HG02870 (cell line): ENCODE measurements around the gene KLF12.

Source experiments
- ATAC-seq: cut with Tn5 transposase; IDR thresholded peaks from one replicate; pipeline ENCODE4 v1.9.1; 2021; ENCODE audit warnings: mild to moderate bottlenecking, moderate library complexity; ENCODE audit not compliant: unreplicated experiment

Gene KLF12

DNA sequence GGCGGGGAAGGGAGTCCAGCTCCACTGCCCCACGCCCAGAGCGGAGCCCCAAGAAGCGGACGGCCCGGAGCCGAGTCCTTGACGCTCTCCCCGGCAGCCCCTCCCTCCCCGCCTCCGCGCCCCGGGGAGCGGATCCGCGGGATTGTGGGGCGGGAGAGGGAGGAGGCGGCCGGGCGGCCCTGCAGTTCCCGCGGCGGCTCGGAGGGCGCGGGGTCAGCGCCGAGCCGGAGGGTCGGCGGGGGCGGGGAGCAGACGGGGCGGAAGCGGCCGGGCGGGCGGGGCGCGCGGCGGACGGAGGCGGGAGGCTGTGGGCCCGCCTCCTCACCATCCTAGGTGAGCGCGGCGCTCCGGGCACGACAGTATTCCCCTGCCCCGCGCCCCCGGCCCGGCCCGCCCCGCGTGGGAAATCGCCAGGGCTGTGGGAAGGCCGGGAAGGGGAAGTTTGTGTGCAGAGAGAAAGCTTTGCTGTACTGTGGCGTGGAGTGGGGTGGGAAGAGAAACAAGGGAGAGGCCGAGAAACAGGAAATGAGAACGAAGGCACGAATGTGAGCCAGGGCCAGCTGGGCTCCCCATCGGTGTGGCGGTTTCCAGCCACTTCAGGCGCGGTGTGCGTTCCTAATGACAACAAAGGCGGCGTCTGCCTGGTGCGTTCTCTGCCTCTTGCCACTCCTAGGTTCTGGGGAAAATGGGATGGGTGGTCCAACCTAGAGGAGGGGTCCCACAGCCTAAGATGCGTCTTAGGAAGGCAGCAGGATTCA is 1.3 kb upstream of the KLF12 start:
- ATAC-seq, result peak; percentile 38

DNA sequence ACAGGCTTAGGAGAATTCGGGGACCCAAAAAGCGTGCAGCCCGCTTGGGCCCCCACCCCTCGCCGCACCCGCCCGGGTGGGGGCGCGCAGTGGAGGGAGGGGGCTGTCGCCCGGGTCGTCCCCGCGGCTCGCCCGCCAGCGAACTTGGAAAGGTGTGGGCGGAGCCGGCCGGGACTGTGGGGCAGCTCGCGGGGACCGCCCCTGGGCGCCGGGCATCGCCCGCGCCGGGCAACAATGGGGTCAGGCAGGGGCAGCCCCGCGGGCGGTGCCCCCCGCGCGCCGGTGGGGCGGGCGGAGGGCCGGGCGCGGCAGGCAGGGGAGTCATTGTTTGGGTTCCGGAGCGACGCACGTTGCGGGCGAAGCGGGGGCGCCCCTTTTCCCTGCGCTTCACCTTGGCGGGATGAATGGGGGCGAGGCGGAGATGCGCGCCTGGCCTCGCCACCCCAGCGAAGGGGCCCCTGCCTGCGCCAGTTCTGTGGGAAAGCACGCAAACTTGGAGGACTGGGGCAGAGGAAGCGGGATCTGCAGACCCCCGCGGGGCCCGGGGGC is 647 bp upstream of the KLF12 start:
- peak; percentile 14 for ATAC-seq

DNA sequence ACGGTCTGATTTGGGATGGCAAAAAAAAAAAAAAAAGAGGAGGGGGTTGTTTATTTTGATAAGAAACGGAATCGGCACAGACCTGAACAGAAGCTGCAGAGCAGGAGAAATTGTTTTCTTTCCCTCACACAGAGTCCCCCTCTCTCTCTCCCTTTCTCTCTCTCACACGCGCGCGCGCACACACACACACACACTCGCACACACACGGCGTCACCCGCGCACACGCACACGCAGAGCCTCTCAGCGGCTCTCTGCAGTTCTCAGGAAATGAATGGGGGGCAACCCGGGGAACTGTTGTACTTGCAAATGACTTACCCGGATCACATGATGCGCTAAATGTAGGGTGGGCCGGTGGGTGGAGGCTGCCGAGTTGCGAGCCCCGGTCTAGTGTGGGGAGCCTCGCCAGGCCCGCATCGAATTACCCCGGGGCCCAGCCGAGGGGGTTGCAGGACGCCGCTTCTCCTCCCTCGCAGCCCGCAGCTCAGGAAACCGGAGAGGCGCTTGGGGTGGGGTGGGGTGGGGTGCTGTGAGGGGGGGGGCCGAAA is 475 bp downstream of the KLF12 start:
- peak; percentile 38 for ATAC-seq

DNA sequence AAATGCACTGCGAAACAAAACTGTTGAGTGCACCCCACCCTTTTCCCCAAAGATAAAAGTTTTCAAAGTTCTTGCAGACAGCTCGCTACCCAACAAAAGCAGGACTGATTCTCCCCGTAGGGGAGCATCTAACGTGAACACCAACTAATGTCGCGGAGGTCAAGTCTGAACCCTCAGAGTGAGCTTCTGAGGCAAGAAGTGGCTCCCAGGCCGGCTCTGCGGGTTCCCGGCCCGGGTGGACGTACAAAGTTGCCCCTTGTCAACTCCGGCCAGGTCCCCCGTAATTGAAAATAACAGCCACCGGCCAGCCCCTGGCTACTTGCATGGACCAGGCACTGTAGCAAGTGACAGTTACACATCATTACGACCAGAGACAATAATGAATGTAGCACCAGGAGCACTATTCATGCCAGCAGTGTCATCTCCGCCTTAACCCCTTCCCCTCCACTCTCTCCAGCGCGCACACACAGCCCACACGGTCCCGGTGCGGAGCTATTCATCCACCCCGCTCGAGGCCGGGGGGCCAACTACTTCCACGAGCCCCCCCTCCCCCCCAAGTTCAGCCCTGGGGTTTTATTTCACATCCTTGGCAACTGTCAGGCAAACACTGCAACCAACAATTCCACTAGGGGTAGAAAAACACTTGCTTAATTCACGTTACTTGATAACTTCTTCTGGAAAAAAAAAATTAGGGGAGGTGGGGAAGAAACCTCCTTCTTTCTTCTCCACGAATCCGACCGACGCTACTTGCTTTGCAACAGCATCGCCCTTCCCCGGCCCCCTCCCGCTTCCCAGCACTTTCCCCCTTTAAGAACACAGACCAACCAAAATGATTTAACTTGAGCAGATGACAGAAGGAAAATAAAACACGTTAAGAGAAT is 1.2 kb downstream of the KLF12 start:
- no peak for ATAC-seq

DNA sequence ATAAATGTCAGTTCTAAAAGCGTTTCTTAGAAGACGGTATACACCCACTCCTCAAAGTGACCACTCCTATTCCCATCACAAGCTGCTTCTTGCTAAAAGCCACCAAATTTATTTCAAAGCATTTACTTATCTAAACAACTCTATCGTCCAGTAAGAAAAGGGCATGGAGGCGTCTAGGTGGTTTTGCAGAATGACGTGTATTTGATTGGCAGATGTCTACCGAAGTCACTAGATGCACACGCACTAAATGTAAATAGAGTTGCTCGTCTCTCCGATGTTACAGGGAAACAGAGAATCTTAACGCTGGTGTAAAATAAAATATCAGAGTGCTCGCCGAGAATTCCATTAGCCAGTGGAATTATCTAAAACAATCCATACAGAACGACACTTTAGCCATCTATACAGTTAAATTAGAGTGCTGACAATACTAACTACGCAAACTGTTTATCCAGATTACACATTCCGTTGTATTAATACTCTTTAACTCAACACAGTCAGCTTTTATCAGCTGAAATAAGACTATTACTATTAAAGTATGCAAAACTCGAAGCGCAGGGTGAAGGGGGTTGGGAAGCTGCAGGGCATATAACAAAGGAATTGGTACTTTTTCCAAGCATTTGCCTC is 1.9 kb downstream of the KLF12 start:
- ATAC-seq, result no peak

DNA sequence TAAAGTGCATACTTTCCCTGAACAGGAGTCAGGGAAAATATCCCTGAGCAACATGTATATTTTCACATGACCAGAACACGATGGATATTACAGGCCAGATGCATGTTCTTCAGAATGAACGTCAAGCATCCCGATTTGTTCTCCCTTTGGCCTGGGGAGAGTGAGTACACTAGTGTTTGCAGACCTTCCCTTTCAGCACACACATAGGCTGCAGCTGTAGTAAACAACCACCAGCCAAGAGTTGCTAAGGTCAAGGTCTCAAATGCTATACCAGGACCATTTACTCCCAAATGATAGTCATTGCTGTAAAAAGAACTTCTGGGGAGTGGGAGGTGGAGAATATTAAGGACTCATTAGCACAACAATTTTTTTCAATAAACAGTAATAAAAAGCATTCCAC is 3.0 kb downstream of the KLF12 start:
- ATAC-seq, result no peak

DNA sequence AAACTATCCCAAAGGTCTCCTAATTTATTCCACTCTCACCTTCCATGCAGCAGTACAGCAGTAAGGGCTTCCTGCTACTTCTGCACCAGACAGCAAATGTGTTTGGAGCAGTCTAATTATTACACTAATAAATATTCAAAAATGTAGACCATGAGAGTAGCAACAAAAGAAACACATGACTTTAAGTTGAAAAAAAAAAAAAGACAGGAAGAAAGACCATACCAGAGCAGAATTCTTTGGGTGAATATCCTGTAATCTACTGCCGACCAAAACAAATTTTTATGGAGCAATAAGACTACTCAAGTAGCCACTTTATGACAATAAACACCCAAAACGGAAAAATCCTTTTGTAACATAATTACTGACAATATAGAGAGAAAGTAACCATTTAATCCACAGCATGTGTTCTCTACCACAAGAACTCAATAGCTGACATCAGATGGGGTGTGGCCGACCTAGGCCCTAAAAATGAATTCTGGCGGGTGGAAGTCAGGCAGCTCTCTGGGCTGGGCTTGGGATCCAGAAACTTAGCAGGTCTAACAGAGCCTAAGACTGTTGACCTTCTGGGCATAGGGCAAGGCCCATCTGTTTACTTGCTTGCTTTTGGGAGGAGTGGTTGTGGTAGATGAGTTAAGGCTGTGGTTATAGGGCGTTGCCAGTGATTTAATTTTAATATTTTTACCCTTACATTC is 4.6 kb downstream of the KLF12 start:
- no peak for ATAC-seq

DNA sequence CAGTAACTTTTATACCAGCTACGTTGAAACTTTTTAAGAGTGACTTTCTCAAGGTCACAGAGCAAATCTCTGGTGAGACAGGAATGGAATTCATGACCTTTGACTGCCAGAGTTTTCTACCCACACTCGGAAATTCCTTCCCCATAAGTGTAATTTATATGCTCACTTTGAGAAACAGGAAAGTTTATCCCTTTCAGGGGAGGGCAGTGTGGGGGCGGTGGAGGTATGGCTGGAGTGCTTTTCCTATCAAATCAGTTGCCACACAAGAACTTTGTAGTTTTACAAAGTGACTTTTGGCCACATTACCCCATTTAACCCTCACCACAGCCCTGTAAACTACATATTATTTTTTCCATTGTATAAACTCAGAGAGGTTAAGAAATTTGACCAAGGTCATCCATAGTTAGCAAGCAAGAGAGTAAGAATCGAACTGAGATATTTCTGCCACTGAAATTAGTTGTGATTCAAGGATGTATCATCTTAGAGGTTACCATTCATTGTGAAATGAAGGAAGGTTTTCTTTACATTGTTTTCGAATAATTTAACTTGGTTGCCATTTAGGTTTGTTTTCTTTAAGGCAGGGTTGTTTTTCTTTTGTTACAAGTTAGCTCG is 5.9 kb downstream of the KLF12 start:
- no peak for ATAC-seq

DNA sequence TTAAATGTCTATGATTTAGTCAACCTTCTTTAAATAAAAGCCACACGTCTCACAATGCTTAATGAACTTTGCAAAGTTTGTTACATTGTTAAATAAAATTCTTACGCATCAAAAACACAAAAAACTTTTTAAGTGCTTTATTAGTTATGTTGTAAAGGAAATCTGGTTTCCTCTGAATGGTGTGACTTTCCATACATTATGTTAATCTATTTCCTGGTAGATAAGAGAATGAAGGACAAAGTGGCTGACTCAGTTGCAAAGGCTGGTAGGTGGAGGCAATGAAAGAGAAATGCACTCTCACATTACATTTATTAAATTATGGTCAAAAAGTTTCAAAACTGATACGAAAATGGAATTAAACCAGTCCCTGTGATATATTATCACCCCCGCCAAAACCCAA is 15.9 kb downstream of the KLF12 start:
- ATAC-seq, result no peak

DNA sequence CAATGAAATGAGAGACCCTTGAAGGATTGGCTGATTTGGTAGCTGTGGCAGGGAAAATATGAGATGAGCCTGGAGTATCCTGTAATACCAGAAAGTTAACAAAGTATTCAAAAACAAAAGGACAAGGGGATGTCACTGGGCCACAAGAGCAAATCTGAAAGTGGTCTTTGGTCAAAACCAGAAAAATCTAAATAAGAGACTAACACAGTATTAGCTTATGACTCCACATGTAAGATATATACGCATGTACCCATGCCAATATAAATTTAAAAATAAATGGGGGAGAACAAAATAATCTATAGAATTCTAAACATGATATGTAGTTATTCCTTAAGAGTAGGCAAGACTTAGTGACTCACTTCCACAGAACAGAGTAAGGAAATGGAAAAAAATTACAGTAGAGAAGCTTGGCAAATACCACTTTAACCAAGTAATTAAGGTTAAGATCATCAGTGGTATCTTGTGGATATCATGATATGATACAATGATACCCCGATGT is 16.9 kb downstream of the KLF12 start:
- no peak for ATAC-seq

DNA sequence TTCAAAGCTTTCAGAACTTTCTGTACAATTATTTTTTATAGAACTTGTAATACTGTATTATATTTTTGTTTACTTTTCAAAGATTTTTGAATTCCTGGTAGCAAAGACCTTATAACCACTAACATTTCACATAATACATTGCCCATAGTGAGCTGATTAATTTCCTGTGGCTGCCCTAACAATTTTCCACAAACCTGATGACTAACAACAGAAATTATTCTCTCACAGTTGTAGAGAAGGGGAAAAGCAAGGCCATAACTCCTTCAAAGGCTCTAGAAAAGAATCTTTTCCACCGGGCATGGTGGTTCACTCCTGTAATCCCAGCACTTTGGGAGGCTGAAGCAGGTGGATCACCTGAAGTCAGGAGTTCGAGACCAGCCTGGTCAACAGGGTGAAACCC is 19.1 kb downstream of the KLF12 start:
- no peak for ATAC-seq

DNA sequence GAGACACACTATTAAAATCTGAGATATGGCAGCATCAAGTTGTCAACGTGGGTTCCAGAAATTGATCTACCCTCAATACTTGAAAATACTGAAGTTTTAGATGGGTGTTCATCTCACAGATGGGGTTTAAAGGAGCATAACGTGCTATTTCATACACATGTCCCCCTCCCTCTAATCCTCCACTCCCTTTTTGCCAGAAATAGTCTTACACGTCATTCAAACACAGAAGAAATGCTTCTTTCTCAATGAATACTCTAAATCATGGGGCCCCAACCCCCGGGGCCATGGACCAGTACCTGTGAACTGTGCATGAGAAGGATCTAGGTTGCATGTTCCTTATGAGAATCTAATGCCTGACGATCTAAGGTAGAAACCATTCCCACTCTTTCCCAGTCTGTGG is 19.6 kb downstream of the KLF12 start:
- ATAC-seq, result no peak

DNA sequence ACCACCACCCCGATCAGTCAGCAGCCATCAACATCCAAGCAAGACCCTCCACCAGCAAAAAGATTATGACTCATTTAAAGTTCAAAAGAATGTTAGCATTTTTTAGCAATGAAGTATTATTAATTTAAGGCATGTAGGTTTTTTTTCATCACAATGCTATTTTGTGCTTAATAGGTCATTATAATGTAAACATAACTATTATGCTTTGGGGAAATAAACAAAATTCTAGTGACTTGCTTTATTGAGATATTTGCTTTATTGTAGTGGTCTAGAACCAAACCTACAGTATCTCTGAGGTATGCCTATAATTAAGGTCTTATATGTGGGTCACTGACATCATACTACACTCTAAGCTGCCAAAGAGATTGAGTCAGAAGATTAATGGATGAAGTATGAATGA is 20.0 kb downstream of the KLF12 start:
- ATAC-seq, result no peak

DNA sequence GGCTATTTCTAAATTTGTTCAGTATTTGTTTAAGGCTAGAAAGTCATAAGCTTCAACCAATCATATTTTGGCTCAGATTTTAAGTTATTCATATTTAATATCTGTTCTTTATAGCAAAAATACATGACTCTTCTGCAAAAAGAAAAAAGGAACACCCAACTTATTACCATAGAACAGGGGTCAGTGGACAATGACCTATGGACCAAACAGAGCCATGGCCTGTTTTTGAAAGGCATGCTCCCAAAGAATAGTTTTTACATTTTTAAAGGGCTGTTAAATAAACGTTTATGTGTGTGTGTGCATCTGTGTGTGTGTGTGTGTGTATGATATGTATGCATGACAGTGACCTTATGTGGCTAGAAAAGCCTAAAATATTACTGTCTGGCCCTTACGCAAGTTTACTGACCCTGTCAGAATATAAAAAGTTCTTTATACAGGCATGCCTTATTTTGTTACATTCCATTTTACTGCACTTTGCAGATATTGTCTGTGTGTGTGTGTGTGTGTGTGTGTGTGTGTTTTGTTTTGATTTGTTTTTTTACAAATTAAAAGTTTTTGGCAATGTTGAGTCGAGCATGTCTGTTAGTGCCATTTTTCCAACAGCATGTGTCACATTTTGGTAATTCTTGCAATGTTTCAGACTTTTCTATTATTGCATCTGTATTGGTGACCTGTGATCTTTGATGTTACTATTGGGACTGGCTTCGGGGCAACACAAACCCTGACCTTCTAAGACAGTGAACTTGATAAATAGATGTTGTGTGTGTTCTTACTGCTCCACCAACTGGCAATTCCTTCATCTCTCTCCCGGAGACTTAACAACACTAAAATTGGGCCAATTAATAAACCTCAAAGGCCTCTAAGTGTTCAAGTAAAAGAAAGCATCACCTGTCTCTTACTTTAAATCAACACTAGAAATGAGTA is 22.0 kb downstream of the KLF12 start:
- ATAC-seq, result no peak

DNA sequence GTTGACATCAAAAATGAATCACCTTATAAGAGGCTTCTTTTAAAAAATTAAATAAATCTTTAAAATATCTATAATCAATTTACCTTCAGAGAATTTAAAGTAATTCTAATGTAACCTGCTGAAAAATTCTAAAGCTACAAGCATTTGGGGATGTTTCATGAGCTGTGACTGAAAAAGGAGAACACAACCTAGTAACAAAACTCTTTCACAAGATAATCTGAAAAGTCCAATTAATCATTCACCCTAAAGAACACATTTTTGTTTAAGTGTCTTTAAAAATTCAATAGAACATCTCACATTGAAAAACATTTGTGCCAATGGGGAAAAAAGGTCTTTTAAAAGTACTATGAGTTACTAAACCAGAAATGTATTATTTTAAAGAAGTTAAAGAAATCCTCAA is 22.8 kb downstream of the KLF12 start:
- no peak for ATAC-seq

DNA sequence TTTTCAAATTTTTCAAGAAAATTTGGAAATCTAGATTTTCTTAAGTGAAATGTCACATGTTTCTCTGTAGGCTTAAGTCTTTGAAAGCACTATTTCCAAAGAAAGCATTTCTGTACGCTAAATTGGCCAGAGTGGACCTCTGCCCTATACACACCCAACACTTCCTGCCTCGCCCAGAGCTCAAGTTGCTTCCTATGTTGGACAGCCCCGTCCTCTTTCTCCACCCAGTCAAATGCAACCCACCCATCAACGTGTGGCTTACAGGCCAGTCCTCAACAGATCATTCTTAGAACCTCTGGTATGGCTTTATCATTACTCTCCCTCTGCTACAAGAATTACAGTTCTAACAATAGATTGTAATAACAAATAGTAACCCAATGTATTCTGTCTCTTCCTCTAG is 24.2 kb downstream of the KLF12 start:
- ATAC-seq, result no peak

DNA sequence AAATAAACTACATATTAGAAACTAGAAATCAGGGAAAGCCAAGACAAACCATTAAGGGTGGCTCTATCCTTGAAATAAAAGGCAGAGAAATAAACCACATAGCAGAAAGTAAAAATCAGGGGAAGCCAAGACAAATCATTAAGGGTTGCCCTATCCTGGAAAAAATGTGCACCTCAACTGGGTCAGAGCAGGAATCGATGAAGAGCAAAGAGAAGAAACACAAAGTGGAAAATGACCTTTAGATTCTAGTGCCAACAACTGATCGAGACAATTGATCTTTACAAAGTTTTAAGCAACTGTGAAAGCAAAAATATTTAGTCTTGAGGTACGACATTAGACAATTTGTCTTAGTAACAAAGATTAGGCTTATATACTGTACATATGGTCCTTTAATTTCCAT is 26.6 kb downstream of the KLF12 start:
- ATAC-seq, result no peak

DNA sequence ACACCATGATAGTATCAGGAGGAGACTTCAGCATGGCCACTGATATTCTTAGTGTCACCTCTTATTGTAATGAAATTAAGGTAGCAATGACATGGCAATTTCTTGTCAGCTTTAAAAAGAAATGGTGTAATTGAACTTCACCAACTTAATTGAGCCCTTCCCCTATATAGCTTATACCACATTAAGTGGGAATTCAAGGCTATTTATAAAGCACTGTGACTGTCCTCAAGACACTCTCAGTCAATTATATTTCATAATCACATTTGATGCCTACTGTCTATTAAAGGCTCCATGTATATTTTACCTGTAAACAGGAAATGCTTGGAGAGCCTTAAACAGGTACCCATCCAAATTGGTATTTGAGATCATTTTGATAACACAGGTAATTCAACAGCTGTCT is 28.3 kb downstream of the KLF12 start:
- ATAC-seq, result no peak

DNA sequence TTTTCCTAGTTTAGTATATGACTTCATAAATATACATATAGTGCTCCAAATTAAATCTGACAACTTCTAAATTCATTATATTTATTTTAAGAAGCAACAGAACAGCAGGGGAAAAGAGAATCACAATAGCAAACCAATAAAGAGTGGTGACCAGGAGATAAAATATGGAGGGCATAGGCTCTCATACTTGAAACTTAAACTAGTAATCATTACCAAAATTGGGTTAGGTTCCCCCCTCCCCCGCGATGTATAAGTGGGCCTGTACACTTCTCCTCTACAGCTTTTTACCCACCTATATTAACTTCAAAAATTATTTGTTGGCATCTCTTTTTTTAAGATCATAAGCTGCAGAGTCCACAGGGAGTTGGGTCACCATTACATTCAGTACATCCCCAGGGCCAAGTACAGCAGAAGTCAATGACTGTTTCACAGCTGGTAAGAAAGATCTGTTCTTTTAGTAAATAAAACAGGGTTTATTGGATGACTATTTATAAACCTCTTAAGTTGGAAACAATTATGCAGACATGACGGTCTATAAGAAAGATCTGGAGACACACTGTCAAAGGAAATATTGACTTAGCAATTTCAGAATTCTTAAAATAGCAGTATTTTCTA is 29.4 kb downstream of the KLF12 start:
- ATAC-seq, result no peak
